HepG2 (cell line): ENCODE measurements around the gene PARK7. TPM values are rescaled to one million over a fixed set of nuclear protein-coding genes. Genes with fewer than 3 reads are reported as not detected.

Experiments
- CC2D1A ChIP-seq: sonication (generic); formaldehyde crosslinking; IDR thresholded peaks from 2 replicates; pipeline ENCODE4 v1.8.1; 2023; ENCODE audit warnings: mild to moderate bottlenecking, missing genetic modification reagents
- HNF4A ChIP-seq: sonication (generic); formaldehyde crosslinking; IDR thresholded peaks from 2 replicates; pipeline ENCODE4 v1.4.0; 2020; ENCODE audit warnings: missing genetic modification reagents
- KAT7 ChIP-seq: IDR thresholded peaks from 2 replicates; pipeline ENCODE4 v1.6.1; 2018; ENCODE audit warnings: borderline replicate concordance, missing compliant biosample characterization
- KLF11 ChIP-seq: IDR thresholded peaks from 2 replicates; pipeline ENCODE4 v1.6.1; 2016; ENCODE audit warnings: missing compliant biosample characterization
- MXI1 ChIP-seq: IDR thresholded peaks from 3 replicates; pipeline ENCODE4 v1.6.1; 2012; ENCODE audit warnings: low read depth, low read length, inconsistent platforms, borderline replicate concordance
- POGZ ChIP-seq: sonication (generic); formaldehyde crosslinking; IDR thresholded peaks from 2 replicates; pipeline ENCODE4 v1.4.0; 2020; ENCODE audit warnings: mild to moderate bottlenecking, missing genetic modification reagents
- SETDB1 ChIP-seq: sonication (generic); formaldehyde crosslinking; IDR thresholded peaks from 2 replicates; pipeline ENCODE4 v1.5.1; 2020; ENCODE audit warnings: missing genetic modification reagents, mild to moderate bottlenecking, borderline replicate concordance
- SMAD9 ChIP-seq: sonication (generic); formaldehyde crosslinking; IDR thresholded peaks from 2 replicates; pipeline ENCODE4 v1.5.1; 2020; ENCODE audit warnings: mild to moderate bottlenecking, missing genetic modification reagents
- SP4 ChIP-seq: sonication (generic); formaldehyde crosslinking; IDR thresholded peaks from 2 replicates; pipeline ENCODE4 v1.8.1; 2023; ENCODE audit warnings: mild to moderate bottlenecking, missing genetic modification reagents
- SRSF1 ChIP-seq: fragments of 200-400 bp; formaldehyde crosslinking; optimal IDR thresholded peaks from 2 replicates; pipeline ENCODE3; 2017; ENCODE audit warnings: mild to moderate bottlenecking, low read depth, low read length, moderate library complexity
- TP53 ChIP-seq: sonication (generic); formaldehyde crosslinking; conservative IDR thresholded peaks from 2 replicates; pipeline ENCODE4 v1.4.0; 2020; ENCODE audit warnings: missing genetic modification reagents
- ZMYM2 ChIP-seq: sonication (generic); formaldehyde crosslinking; IDR thresholded peaks from 2 replicates; pipeline ENCODE4 v1.8.0; 2022; ENCODE audit warnings: mild to moderate bottlenecking, missing genetic modification reagents
- ZNF124 ChIP-seq: sonication (generic); formaldehyde crosslinking; IDR thresholded peaks from 2 replicates; pipeline ENCODE4 v1.4.0; 2020; ENCODE audit warnings: missing genetic modification reagents
- ZNF180 ChIP-seq: sonication (generic); formaldehyde crosslinking; IDR thresholded peaks from 2 replicates; pipeline ENCODE4 v1.4.0; 2020; ENCODE audit warnings: low read depth, missing genetic modification reagents, borderline replicate concordance
- ZNF205 ChIP-seq: IDR thresholded peaks from 2 replicates; pipeline ENCODE4 v1.6.1; 2018; ENCODE audit warnings: missing biosample characterization, missing genetic modification reagents
- ZNF747 ChIP-seq: sonication (generic); formaldehyde crosslinking; IDR thresholded peaks from 2 replicates; pipeline ENCODE4 v1.8.1; 2023; ENCODE audit warnings: missing genetic modification reagents, mild to moderate bottlenecking, borderline replicate concordance
- ZNF777 ChIP-seq: sonication (generic); formaldehyde crosslinking; IDR thresholded peaks from 2 replicates; pipeline ENCODE4 v1.4.0; 2020; ENCODE audit warnings: missing genetic modification reagents
- polyA plus RNA-seq, 8 experiments: library from polyadenylated mRNA; depleted of rRNA in 3 of 8; stranded (reverse) in 7 of 8; unstranded in 1 of 8; fragments of >200 nt; fragmentation: Illumina TruSeq in 4 of 8; extraction: Trizol in 4 of 8; gene quantifications; 2 replicates each; pipeline versions ENCODE4 v1.2.1 to v1.2.3, GENCODE V29; 2011 to 2016; ENCODE audit warnings: low read depth in 4 of 8, missing spikeins in 1 of 8, mixed read lengths in 1 of 8; ENCODE audit not compliant: insufficient read depth in 1 of 8
- total RNA-seq, 5 experiments: library from RNA; depleted of rRNA; stranded (reverse); fragments of >200 nt; fragmentation: Illumina TruSeq; extraction: Trizol; gene quantifications; 2 replicates each; pipeline ENCODE4 v1.2.3, GENCODE V29; 2016; ENCODE audit warnings: low read depth in 1 of 5
- TF ChIP-seq, protein P1 (sequence below), 2 experiments: IDR thresholded peaks; 2 replicates each; pipeline ENCODE4 v1.6.1; 2011 to 2012; ENCODE audit warnings: low read length in 2 of 2, borderline replicate concordance in 1 of 2, low read depth in 1 of 2, mild to moderate bottlenecking in 1 of 2, moderate library complexity in 1 of 2
- TF ChIP-seq, protein P2 (sequence below): sonication (generic); formaldehyde crosslinking; IDR thresholded peaks from 2 replicates; pipeline ENCODE4 v1.4.0; 2020; ENCODE audit warnings: missing genetic modification reagents
- TF ChIP-seq, protein P3 (sequence below): sonication (generic); formaldehyde crosslinking; IDR thresholded peaks from 2 replicates; pipeline ENCODE4 v1.5.0; 2020; ENCODE audit warnings: missing genetic modification reagents
- TF ChIP-seq, protein P4 (sequence below): sonication (generic); formaldehyde crosslinking; IDR thresholded peaks from 2 replicates; pipeline ENCODE4 v1.8.0; 2023; ENCODE audit warnings: mild to moderate bottlenecking, missing genetic modification reagents

The PARK7 gene
- total and polyA plus RNA-seq, 2 of the 13 experiments (the other 11 are each of a cell fraction or from before 2014, with no cell fraction given) = 212 to 296 TPM

DNA sequence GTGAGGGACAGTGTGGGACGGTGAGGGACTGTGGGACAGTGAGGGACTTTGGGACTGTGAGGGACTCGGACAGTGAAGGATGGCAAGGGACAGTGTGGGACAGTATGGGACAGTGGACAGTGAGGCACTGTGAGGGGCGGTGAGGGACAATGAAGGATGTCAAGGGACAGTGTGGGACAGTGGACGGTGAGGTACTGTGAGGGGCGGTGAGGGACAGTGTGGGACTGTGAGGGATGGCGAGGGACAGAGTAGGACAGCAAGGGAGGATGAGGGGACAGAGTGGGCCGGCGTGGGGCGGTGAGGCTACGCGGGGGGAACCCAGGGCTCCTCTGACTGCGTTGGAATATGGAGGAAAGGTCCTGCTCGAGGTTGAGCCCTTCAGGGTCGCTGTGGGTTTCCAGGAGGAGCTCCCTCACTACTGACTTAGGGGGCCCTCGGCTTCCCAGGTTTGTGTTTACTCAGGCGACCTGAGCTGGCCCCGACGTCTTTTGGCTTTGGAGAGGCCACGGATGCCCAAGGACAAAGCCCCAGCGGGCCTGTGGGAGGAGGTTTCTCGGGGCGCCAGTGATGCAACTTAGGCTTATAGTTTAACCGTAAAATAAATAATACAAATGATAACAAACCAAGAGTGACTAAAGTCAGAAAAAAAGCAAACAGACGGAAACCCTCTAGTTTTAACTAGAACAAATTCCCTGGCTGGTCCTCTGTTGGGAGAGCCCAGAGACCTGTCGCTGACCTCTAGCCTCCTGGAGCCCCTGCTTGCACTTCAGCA, 65.7 kb downstream of the PARK7 start (continued):
- TF ChIP-seq, protein P1, sequence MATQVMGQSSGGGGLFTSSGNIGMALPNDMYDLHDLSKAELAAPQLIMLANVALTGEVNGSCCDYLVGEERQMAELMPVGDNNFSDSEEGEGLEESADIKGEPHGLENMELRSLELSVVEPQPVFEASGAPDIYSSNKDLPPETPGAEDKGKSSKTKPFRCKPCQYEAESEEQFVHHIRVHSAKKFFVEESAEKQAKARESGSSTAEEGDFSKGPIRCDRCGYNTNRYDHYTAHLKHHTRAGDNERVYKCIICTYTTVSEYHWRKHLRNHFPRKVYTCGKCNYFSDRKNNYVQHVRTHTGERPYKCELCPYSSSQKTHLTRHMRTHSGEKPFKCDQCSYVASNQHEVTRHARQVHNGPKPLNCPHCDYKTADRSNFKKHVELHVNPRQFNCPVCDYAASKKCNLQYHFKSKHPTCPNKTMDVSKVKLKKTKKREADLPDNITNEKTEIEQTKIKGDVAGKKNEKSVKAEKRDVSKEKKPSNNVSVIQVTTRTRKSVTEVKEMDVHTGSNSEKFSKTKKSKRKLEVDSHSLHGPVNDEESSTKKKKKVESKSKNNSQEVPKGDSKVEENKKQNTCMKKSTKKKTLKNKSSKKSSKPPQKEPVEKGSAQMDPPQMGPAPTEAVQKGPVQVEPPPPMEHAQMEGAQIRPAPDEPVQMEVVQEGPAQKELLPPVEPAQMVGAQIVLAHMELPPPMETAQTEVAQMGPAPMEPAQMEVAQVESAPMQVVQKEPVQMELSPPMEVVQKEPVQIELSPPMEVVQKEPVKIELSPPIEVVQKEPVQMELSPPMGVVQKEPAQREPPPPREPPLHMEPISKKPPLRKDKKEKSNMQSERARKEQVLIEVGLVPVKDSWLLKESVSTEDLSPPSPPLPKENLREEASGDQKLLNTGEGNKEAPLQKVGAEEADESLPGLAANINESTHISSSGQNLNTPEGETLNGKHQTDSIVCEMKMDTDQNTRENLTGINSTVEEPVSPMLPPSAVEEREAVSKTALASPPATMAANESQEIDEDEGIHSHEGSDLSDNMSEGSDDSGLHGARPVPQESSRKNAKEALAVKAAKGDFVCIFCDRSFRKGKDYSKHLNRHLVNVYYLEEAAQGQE (IDR thresholded peaks at IDR 0.05; ENCODE audit: borderline replicate concordance in 1 of 2, low read depth in 1 of 2, low read length in 2 of 2) = peak in 1 of 2 experiments; percentile 66; a peak in 1 of 4 replicates
- 0 out of 2 replicates have a peak, but pooled peaks have one; percentile 58 for TF ChIP-seq ZMYM2 (CRISPR knock-in tag)
- peak; percentile 66; the same call in 1 of the 2 replicates for TF ChIP-seq ZNF777 (CRISPR knock-in tag)
- peak; percentile 89 for TF ChIP-seq ZNF747 (CRISPR knock-in tag)
- no peak for TF ChIP-seq SETDB1
- TF ChIP-seq, protein P2, sequence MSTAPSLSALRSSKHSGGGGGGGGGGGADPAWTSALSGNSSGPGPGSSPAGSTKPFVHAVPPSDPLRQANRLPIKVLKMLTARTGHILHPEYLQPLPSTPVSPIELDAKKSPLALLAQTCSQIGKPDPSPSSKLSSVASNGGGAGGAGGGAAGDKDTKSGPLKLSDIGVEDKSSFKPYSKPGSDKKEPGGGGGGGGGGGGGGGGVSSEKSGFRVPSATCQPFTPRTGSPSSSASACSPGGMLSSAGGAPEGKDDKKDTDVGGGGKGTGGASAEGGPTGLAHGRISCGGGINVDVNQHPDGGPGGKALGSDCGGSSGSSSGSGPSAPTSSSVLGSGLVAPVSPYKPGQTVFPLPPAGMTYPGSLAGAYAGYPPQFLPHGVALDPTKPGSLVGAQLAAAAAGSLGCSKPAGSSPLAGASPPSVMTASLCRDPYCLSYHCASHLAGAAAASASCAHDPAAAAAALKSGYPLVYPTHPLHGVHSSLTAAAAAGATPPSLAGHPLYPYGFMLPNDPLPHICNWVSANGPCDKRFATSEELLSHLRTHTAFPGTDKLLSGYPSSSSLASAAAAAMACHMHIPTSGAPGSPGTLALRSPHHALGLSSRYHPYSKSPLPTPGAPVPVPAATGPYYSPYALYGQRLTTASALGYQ = peak; percentile 91
- TF ChIP-seq ZNF180 = no peak
- TF ChIP-seq SRSF1 = peak; percentile 9
- peak; percentile 85; the same call in 1 of the 2 replicates for TF ChIP-seq KAT7 (CRISPR knock-in tag)
- TF ChIP-seq HNF4A (CRISPR knock-in tag) = peak; percentile 77
- 0 out of 2 replicates have a peak, but pooled peaks have one; percentile 62 for TF ChIP-seq ZNF205 (CRISPR knock-in tag)
- TF ChIP-seq, protein P3, sequence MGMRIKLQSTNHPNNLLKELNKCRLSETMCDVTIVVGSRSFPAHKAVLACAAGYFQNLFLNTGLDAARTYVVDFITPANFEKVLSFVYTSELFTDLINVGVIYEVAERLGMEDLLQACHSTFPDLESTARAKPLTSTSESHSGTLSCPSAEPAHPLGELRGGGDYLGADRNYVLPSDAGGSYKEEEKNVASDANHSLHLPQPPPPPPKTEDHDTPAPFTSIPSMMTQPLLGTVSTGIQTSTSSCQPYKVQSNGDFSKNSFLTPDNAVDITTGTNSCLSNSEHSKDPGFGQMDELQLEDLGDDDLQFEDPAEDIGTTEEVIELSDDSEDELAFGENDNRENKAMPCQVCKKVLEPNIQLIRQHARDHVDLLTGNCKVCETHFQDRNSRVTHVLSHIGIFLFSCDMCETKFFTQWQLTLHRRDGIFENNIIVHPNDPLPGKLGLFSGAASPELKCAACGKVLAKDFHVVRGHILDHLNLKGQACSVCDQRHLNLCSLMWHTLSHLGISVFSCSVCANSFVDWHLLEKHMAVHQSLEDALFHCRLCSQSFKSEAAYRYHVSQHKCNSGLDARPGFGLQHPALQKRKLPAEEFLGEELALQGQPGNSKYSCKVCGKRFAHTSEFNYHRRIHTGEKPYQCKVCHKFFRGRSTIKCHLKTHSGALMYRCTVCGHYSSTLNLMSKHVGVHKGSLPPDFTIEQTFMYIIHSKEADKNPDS (CRISPR knock-in tag) = no peak
- 0 out of 2 replicates have a peak, but pooled peaks have one; percentile 30 for TF ChIP-seq ZNF124
- TF ChIP-seq KLF11 (CRISPR knock-in tag) = no peak
- TF ChIP-seq, protein P4, sequence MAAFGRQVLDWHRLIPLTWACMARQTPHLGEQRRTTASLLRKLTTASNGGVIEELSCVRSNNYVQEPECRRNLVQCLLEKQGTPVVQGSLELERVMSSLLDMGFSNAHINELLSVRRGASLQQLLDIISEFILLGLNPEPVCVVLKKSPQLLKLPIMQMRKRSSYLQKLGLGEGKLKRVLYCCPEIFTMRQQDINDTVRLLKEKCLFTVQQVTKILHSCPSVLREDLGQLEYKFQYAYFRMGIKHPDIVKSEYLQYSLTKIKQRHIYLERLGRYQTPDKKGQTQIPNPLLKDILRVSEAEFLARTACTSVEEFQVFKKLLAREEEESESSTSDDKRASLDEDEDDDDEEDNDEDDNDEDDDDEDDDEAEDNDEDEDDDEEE = 0 out of 2 replicates have a peak, but pooled peaks have one; percentile 3
- TF ChIP-seq TP53 (CRISPR knock-in tag) = 0 out of 2 replicates have a peak, but pooled peaks have one; percentile 28
- TF ChIP-seq POGZ = peak; percentile 73; the same call in 1 of the 2 replicates
- no peak for TF ChIP-seq CC2D1A
- TF ChIP-seq SMAD9 (CRISPR knock-in tag) = no peak
- TF ChIP-seq MXI1 = peak; percentile 75; the same call in 2 of the 3 replicates
- no peak for TF ChIP-seq SP4 (CRISPR knock-in tag)
